GM12872 (cell line): ENCODE measurements around the gene EGFL8.

Experiments
- TF ChIP-seq, protein P1 (sequence below): IDR thresholded peaks from 3 replicates; pipeline ENCODE4 v1.5.1; 2011; ENCODE audit warnings: low read depth, mild to moderate bottlenecking, low read length, moderate library complexity; ENCODE audit not compliant: insufficient read depth

The EGFL8 gene

DNA sequence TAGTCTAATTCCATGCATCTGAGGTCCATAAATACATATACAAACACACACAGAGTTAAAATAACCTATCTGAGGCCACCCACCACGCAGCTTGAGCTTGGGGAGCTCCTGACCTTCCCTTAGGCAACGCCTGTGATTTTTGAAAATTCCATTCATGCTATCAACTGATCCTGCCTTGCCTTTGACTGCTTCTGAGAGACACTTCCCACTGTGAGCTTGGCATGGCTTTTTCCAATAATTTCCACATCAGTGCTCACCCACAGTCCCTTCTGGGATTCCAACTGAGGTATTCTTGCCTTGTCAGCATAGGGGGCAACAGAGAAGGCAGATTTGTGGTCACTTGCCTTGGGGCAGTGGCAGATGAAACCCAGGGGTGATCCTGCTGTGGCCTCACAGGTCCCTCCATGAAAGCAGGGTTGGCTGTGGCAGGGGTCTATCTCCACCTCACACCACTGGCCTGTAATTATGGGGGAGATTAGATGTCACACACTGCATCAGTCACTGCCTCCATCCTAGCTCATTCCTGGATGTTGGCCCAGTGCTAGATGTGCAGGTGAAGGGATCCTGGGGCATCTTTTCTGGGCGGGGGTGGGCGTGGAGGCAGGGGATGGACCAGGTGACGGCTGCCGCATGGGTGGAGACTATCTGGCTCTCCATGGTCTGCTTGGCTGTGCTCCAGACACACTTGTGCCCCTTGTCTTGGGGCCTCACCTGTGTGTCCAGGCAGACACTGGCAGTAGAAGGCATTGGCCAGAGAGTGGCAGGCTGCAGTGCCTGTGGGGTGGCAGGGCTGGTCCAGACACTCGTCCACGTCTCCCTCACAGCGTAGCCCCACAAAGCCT lies 39.3 kb downstream of the EGFL8 start:
- TF ChIP-seq, protein P1, sequence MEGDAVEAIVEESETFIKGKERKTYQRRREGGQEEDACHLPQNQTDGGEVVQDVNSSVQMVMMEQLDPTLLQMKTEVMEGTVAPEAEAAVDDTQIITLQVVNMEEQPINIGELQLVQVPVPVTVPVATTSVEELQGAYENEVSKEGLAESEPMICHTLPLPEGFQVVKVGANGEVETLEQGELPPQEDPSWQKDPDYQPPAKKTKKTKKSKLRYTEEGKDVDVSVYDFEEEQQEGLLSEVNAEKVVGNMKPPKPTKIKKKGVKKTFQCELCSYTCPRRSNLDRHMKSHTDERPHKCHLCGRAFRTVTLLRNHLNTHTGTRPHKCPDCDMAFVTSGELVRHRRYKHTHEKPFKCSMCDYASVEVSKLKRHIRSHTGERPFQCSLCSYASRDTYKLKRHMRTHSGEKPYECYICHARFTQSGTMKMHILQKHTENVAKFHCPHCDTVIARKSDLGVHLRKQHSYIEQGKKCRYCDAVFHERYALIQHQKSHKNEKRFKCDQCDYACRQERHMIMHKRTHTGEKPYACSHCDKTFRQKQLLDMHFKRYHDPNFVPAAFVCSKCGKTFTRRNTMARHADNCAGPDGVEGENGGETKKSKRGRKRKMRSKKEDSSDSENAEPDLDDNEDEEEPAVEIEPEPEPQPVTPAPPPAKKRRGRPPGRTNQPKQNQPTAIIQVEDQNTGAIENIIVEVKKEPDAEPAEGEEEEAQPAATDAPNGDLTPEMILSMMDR = no peak

DNA sequence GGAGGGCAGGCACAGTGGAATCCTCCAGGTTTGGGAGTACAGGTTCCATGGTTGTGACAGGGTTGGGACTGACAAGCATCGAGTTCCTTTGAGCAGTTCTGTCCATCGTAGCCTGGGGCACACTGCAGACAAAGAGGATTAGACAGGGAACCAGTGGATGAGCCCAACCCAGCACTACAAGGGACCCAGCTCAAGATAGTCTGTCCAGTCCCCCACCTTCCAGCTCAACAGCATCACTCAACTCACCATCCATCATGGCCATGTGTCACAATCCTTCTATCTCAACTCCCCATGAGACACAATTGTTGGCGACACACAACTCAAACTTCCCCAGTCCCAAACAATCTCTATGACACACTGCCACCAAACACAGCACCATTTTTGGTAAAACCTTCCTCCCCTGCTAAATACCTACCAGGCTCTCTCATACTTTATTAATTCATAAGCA lies 39.9 kb downstream of the EGFL8 start:
- TF ChIP-seq, protein P1 = no peak

DNA sequence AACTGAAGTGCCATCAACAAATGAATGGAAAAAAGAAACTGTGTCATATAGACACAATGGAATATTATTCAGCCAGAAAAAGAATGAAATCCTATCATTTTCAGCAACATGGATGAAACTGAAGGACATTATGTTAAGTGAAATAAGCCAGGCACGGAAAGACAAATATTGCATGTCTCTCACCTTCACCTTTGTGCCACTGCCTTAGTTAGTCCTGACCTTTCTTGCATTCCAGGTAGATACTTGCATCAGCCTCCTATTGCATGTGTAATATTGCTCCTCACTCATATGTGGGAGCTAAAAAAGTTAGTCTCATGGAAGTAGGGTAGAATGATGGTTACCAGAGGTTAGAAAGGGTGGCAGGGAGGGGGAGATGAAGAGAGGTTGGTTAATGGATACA lies 44.6 kb downstream of the EGFL8 start:
- TF ChIP-seq, protein P1 = no peak

DNA sequence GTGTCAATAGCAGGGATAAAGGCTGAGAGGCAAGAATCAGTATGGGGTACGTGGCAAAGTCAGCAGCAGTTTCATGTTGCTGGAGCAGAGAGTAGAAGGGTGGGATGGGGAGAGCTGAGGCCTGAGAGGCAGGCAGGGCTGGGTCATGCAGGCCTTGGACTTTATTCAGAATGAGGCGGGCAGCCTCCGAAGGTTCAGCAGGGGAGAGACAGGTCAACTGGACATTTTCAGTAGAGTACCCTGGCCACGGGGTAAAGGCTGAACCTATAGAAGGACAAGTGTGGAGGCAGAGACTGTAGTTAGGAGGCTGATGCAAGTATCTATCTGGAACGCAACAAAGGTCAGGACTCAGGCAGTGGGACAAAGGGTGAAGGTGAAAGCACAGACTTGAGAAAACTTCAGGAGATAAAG lies 45.8 kb downstream of the EGFL8 start:
- TF ChIP-seq, protein P1 = no peak

DNA sequence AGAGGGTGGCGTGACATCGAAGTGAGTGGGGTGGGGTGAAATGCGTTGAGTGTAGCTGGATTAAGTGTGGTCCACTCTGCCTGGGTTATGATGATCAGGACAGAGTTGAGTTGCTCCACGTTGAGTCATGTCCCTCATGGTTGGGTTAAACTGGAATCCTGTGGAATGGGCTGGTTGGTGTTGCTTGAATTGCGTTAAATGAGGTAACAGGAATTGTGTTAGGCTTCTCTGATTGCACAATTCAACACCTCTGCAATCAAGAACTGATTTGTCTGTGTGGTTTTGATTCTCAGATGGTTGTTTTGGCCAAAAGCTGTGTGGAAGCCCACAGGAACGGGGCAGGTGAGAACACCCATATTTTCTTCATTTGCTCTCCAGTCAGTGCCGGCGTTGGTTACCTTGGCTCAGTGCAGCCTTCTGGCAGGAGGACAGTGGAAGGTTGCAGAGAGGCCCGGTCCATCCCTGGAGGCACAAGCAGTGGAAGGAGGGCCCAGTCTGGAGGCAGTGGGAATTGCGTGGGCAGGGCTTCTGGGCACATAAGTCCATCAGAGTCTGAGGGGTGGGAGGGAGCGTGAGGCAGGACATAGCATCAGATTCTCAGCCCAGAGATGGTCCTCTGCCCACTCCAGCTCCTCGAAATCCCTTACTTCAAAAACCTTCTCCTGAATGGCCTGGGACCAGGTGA lies 47.8 kb downstream of the EGFL8 start:
- TF ChIP-seq, protein P1 = no peak

DNA sequence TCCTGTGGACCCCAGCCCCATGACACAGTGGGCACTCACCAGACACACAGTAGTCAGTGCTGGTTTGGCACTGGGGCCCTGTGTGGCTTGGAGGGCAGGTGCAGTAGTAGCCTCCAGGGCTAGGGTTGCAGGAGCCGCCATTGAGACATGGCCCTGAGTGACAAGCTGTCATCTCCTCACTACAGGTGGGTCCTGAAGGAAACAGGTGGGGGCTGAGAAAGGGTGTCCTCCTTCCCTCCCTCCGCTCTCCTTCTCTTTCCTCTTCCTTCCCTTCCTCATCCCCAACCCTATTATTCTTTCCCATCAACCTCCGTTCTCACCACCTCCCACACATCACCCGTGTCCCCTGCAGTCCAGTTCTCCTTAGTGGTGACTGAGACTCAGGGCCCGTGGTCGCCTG lies 49.3 kb downstream of the EGFL8 start:
- TF ChIP-seq, protein P1 = no peak

DNA sequence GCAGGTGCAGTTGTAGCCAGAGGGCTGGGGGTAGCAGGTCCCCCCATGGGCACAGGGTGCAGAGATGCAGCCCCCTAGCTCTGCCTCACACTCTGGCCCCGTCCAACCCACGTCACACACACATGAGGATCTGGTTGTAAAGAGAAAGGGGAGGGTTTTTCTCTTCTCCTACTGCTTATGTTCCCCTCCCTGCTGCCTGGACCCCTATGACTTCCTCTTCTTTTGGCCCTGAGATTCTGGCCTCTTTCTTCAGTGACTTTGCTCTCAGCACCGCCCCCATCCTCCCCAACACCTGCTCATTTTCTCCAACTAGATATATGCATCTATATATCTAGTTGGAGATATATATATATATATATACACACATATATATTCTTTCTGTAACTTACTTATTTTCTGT lies 49.7 kb downstream of the EGFL8 start:
- TF ChIP-seq, protein P1 = no peak
